ENCODE data around the gene RAB7B. TPM values are rescaled to one million over a fixed set of nuclear protein-coding genes. Genes with fewer than 3 reads are reported as not detected.

The RAB7B gene
- total RNA-seq, 1 donor from 2014 or later: not detected

GRCh38 chr1:205981257-205981656 is 21.9 kb downstream of the RAB7B start:
- DNase-seq (ENCODE audit: low read depth): no peak
- TF ChIP-seq CTCF (conservative IDR thresholded peaks at IDR 0.05; ENCODE audit: low read depth, low read length): no peak
- no peak overlapping the region for H3K4me3 ChIP-seq (ENCODE audit: low read depth, low read length)

GRCh38 chr1:205980237-205980870 is 22.8 kb downstream of the RAB7B start:
- no peak for DNase-seq (ENCODE audit: low read depth)
- no peak overlapping the region for H3K4me3 ChIP-seq (ENCODE audit: low read depth, low read length)
- TF ChIP-seq CTCF (conservative IDR thresholded peaks at IDR 0.05; ENCODE audit: low read depth, low read length): no peak

- H3K4me3 ChIP-seq (ENCODE audit: low read depth, low read length): no peak overlapping the region
- DNase-seq (ENCODE audit: low read depth): no peak
- no peak for TF ChIP-seq CTCF (conservative IDR thresholded peaks at IDR 0.05; ENCODE audit: low read depth, low read length)
Measured at GRCh38 chr1:205979301-205979700, 23.9 kb downstream of the RAB7B start.

GRCh38 chr1:205978676-205979075 is 24.5 kb downstream of the RAB7B start:
- no peak for TF ChIP-seq CTCF (conservative IDR thresholded peaks at IDR 0.05; ENCODE audit: low read depth, low read length)
- H3K4me3 ChIP-seq (ENCODE audit: low read depth, low read length): no peak overlapping the region
- DNase-seq (ENCODE audit: low read depth): no peak

GRCh38 chr1:205977402-205978014 is 25.7 kb downstream of the RAB7B start:
- DNase-seq (ENCODE audit: low read depth): no peak
- no peak overlapping the region for H3K4me3 ChIP-seq (ENCODE audit: low read depth, low read length)
- TF ChIP-seq CTCF (conservative IDR thresholded peaks at IDR 0.05; ENCODE audit: low read depth, low read length): peak; percentile 99

GRCh38 chr1:205976708-205977401 is 26.3 kb downstream of the RAB7B start:
- no peak for DNase-seq (ENCODE audit: low read depth)
- peak; percentile 24 for TF ChIP-seq CTCF (conservative IDR thresholded peaks at IDR 0.05; ENCODE audit: low read depth, low read length)
- H3K4me3 ChIP-seq (ENCODE audit: low read depth, low read length): no peak overlapping the region

Measured in epithelial cell of proximal tubule (primary cell).